CD4-positive, alpha-beta T cell treated with Interleukin-4 for 1 hour (primary cell): ENCODE data around the gene SERINC2.
A peak's percentile ranks its signal among the peaks of the same experiment; 100 is the strongest.
"Not testable (repeated sequence)": the region's sequence is repeated elsewhere in the genome, so short reads cannot be mapped to it uniquely, and the experiment has no call there.

ENCODE experiments used
- DNase-seq, 2 donors: peaks; one replicate each; pipeline ENCODE4 v3.0.0-alpha.2; 2020 to 2022

Gene SERINC2

GRCh38 chr1:31472673-31473072 is 59.7 kb downstream of the SERINC2 start:
- not testable (repeated sequence) for DNase-seq

- not testable (repeated sequence) for DNase-seq
These were observed 60.5 kb downstream of the SERINC2 start for GRCh38 chr1:31473508-31473907.

- not testable (repeated sequence) for DNase-seq
These were observed 61.6 kb downstream of the SERINC2 start for GRCh38 chr1:31474567-31474966.

GRCh38 chr1:31476891-31477846 is 64.2 kb downstream of the SERINC2 start:
- no peak for DNase-seq

GRCh38 chr1:31478167-31478566 is 65.2 kb downstream of the SERINC2 start:
- DNase-seq = no peak

GRCh38 chr1:31479811-31480210 is 66.8 kb downstream of the SERINC2 start:
- no peak for DNase-seq

GRCh38 chr1:31480426-31480825 is 67.4 kb downstream of the SERINC2 start:
- DNase-seq = not testable (repeated sequence)

- no peak for DNase-seq
These were observed 69.5 kb downstream of the SERINC2 start for GRCh38 chr1:31482482-31483011.

GRCh38 chr1:31483012-31483946 is 70.3 kb downstream of the SERINC2 start:
- peak; percentile 9 to 69 for DNase-seq
